ENCODE data around the gene MYEF2.

- no peak for TF ChIP-seq CTCF (conservative IDR thresholded peaks at IDR 0.05; ENCODE audit: low read depth, low read length)
- TF ChIP-seq EZH2 (IDR thresholded peaks at IDR 0.05; ENCODE audit: borderline replicate concordance, low read depth, low read length, poor library complexity, severe bottlenecking): no peak
Measured at GRCh38 chr15:48103647-48104046, 74.4 kb downstream of the MYEF2 start.
